ENCODE results near the gene PRDM16. TPM values are rescaled to one million over a fixed set of nuclear protein-coding genes. Genes with fewer than 3 reads are reported as not detected.

Gene PRDM16
- total and polyA plus RNA-seq, 2 donors (not counting 1 experiment from before 2014, with no cell fraction given): 0.03 to 0.12 TPM

GRCh38 chr1:3149277-3149676 lies 80.3 kb downstream of the PRDM16 start:
- POLR2A ChIA-PET: no interaction called here

GRCh38 chr1:3151456-3151855 lies 82.5 kb downstream of the PRDM16 start:
- H3K27me3 ChIP-seq (replicated peaks in 1 of 4; ENCODE audit: control extremely low read depth in 1 of 4, control insufficient read depth in 3 of 4, insufficient read depth in 4 of 4, low read length in 3 of 4): peaks cover 0 to 10% (median 0%) of the 10 kb centered on the region in 4 experiments
- no peaks in the 10 kb centered on the region for H3K4me1 Mint-ChIP-seq
- no peaks in the 10 kb centered on the region for H3K4me1 ChIP-seq (ENCODE audit: control insufficient read depth in 2 of 2, insufficient read depth in 2 of 2, low read length in 2 of 2)
- no peaks in the 10 kb centered on the region for H3K9me3 Mint-ChIP-seq (ENCODE audit: insufficient read depth)
- ChIA-PET CTCF (no interaction called here), POLR2A (no interaction called here)
- H3K27ac Mint-ChIP-seq: no peak overlapping the region
- peaks cover 16% of the 10 kb centered on the region for H3K27me3 Mint-ChIP-seq
- no peak overlapping the region for H3K4me3 Mint-ChIP-seq
- TF ChIP-seq CTCF (IDR thresholded peaks at IDR 0.05) (no peak), EZH2 (IDR thresholded peaks at IDR 0.05; ENCODE audit: borderline replicate concordance, insufficient read depth, low read depth, low read length, poor library complexity, severe bottlenecking) (no peak)
- 94% methylated on average over 14 of the region's 14 CpGs for WGBS (ENCODE audit: insufficient coverage)
- no peak overlapping the region for H3K4me3 ChIP-seq (ENCODE audit: control extremely low read depth in 1 of 5, extremely low read depth in 1 of 5, insufficient read depth in 1 of 5, low read depth in 2 of 5, low read length in 4 of 5)
- ATAC-seq (ENCODE audit: low read depth): no peak
- no peaks in the 10 kb centered on the region for H3K36me3 ChIP-seq (replicated peaks in 1 of 2; ENCODE audit: control extremely low read depth in 1 of 2, control insufficient read depth in 1 of 2, extremely low read depth in 1 of 2, insufficient read depth in 2 of 2, low read length in 1 of 2)
- intact Hi-C loops (cut with micrococcal nuclease): no loop called here
- peaks cover 0 to 10% (median 0%) of the 10 kb centered on the region in 3 donors for H3K9me3 ChIP-seq (ENCODE audit: control extremely low read depth in 1 of 3, control insufficient read depth in 2 of 3, insufficient read depth in 1 of 3, low read length in 2 of 3)
- DNase-seq: no peak
- no peak overlapping the region for H2AFZ ChIP-seq (ENCODE audit: insufficient read depth, low read depth, low read length, poor library complexity, severe bottlenecking)
- H3K9ac ChIP-seq (ENCODE audit: low read length): no peak overlapping the region
- no peak overlapping the region for H3K27ac ChIP-seq (ENCODE audit: low read length in 2 of 2)
- H4K20me1 ChIP-seq (ENCODE audit: control insufficient read depth, insufficient read depth, low read length, poor library complexity, severe bottlenecking): no peaks in the 10 kb centered on the region
- no peaks in the 10 kb centered on the region for H3K79me2 ChIP-seq (ENCODE audit: control insufficient read depth, insufficient read depth, low read length)
- no peak overlapping the region for H3K4me2 ChIP-seq (replicated peaks; ENCODE audit: low read depth, low read length, poor library complexity, severe bottlenecking)

More at GRCh38 chr1:3149277-3149676, 80.3 kb downstream of the PRDM16 start:
- 85% methylated on average over 8 of the region's 8 CpGs for WGBS (ENCODE audit: insufficient coverage)
- Histone ChIP-seq H3K9me3 (ENCODE audit: control extremely low read depth in 1 of 3, control insufficient read depth in 2 of 3, insufficient read depth in 1 of 3, low read length in 2 of 3) (peaks cover 0 to 14% (median 0%) of the 10 kb centered on the region in 3 donors), H3K4me1 (ENCODE audit: control insufficient read depth in 2 of 2, insufficient read depth in 2 of 2, low read length in 2 of 2) (no peaks in the 10 kb centered on the region), H2AFZ (ENCODE audit: insufficient read depth, low read depth, low read length, poor library complexity, severe bottlenecking) (no peak overlapping the region), H4K20me1 (ENCODE audit: control insufficient read depth, insufficient read depth, low read length, poor library complexity, severe bottlenecking) (no peaks in the 10 kb centered on the region), H3K4me2 (replicated peaks; ENCODE audit: low read depth, low read length, poor library complexity, severe bottlenecking) (no peak overlapping the region), H3K9ac (ENCODE audit: low read length) (no peak overlapping the region), H3K27me3 (replicated peaks in 1 of 4; ENCODE audit: control extremely low read depth in 1 of 4, control insufficient read depth in 3 of 4, insufficient read depth in 4 of 4, low read length in 3 of 4) (peaks cover 0 to 2% (median 0%) of the 10 kb centered on the region in 4 experiments), H3K4me3 (ENCODE audit: control extremely low read depth in 1 of 5, extremely low read depth in 1 of 5, insufficient read depth in 1 of 5, low read depth in 2 of 5, low read length in 4 of 5) (no peak overlapping the region), H3K27ac (ENCODE audit: low read length in 2 of 2) (no peak overlapping the region), H3K36me3 (replicated peaks in 1 of 2; ENCODE audit: control extremely low read depth in 1 of 2, control insufficient read depth in 1 of 2, extremely low read depth in 1 of 2, insufficient read depth in 2 of 2, low read length in 1 of 2) (no peaks in the 10 kb centered on the region), H3K79me2 (ENCODE audit: control insufficient read depth, insufficient read depth, low read length) (no peaks in the 10 kb centered on the region)
- Mint-ChIP-seq H3K27me3 (peaks cover 7% of the 10 kb centered on the region), H3K4me1 (no peaks in the 10 kb centered on the region), H3K27ac (no peak overlapping the region), H3K9me3 (ENCODE audit: insufficient read depth) (no peaks in the 10 kb centered on the region), H3K4me3 (no peak overlapping the region)
- ATAC-seq (ENCODE audit: low read depth): no peak
- no peak for DNase-seq
- CTCF ChIA-PET: no interaction called here
- intact Hi-C loops (cut with micrococcal nuclease): no loop called here
- TF ChIP-seq CTCF (IDR thresholded peaks at IDR 0.05): no peak
- no peak for TF ChIP-seq EZH2 (IDR thresholded peaks at IDR 0.05; ENCODE audit: borderline replicate concordance, insufficient read depth, low read depth, low read length, poor library complexity, severe bottlenecking)
